Stimulated activated effector memory CD8-positive, alpha-beta T cell treated with anti-CD3 and anti-CD28 coated beads, Interleukin-12 subunit alpha, Interleukin-12 subunit beta, amount 100 ng/mL, for 72 hours (primary cell): ENCODE results near the gene TMEM131.
"Not testable (repeated sequence)": the region's sequence is repeated elsewhere in the genome, so short reads cannot be mapped to it uniquely, and the experiment has no call there.

Source experiments
- ATAC-seq: fragments of 150-1000 bp; cut with Tn5 transposase; 2 replicates; pipeline ENCODE4 v1.10.0; 2021
- DNase-seq, 2 donors: peaks; one replicate each; pipeline ENCODE4 v3.0.0; 2021 to 2022; ENCODE audit warnings: low spot score in 2 of 2
- H3K27ac Mint-ChIP-seq: one replicate; pipeline ENCODE4 v1.8.0; 2022; ENCODE audit warnings: mild to moderate bottlenecking, mixed read lengths
- H3K36me3 Mint-ChIP-seq: one replicate; pipeline ENCODE4 v1.8.0; 2022; ENCODE audit warnings: mild to moderate bottlenecking, mixed read lengths
- H3K4me1 Mint-ChIP-seq: one replicate; pipeline ENCODE4 v1.8.0; 2022; ENCODE audit warnings: mixed read lengths
- H3K4me3 Mint-ChIP-seq: one replicate; pipeline ENCODE4 v1.8.0; 2022; ENCODE audit warnings: mild to moderate bottlenecking, mixed read lengths
- H3K9me3 Mint-ChIP-seq: one replicate; pipeline ENCODE4 v1.8.0; 2022; ENCODE audit warnings: mixed read lengths

The TMEM131 gene

DNA sequence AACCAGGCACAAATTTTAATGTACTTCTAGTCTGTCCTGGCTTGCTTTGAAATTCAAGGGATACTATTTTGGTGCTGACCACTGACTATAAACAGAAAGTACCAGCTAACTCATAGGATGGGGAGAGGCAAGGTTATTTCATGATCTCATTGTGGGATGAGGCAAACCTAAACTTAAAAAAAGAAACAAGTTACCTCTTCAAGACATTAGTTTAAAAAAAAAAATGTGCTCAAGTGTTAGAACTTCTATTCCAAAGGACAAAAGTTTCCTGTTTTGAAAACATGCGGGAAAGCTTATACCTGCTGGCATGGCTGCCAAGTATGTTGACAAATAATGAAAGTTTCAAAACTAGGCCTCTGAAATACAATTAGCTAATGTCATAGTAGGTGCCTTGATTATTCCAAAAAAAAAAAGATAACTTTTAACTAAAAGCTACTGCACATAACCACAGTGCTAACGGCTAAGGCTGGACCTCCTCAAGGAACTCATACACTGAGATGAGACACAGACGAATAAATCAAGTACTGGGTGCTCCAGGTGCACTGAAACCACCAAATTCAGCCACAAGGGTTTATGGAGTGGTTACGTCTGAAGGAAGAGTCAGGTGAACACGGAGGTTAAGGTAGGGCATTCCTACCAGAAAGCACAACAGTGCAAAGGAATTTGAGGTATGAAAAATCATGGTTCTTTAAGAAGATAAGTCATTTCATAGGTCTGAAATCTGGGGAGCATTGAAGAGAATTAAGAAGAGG is 38.1 kb downstream of the TMEM131 start:
- no peak overlapping the region for H3K27ac Mint-ChIP-seq
- H3K4me3 Mint-ChIP-seq, result no peak overlapping the region
- no peak for ATAC-seq

GRCh38 chr2:97956753-97957152 is 39.0 kb downstream of the TMEM131 start:
- H3K4me1 Mint-ChIP-seq, result peaks cover 41% of the 10 kb centered on the region
- not testable (repeated sequence) for DNase-seq, ATAC-seq, H3K36me3 Mint-ChIP-seq, H3K27ac Mint-ChIP-seq, H3K4me3 Mint-ChIP-seq, H3K9me3 Mint-ChIP-seq

More for the DNA sequence above, 38.1 kb downstream of the TMEM131 start:
- Mint-ChIP-seq H3K9me3 (no peaks in the 10 kb centered on the region), H3K4me1 (peaks cover 39% of the 10 kb centered on the region), H3K36me3 (no peaks in the 10 kb centered on the region)
- DNase-seq, result no peak

- ATAC-seq, result no peak
Measured at GRCh38 chr2:97953853-97954252, 41.9 kb downstream of the TMEM131 start.

GRCh38 chr2:97952357-97952756 is 43.4 kb downstream of the TMEM131 start:
- Mint-ChIP-seq H3K27ac (no peak overlapping the region), H3K4me3 (no peak overlapping the region), H3K9me3 (no peaks in the 10 kb centered on the region), H3K36me3 (no peaks in the 10 kb centered on the region), H3K4me1 (peaks cover 56% of the 10 kb centered on the region)
- no peak for ATAC-seq
- no peak for DNase-seq

More at GRCh38 chr2:97953853-97954252, 41.9 kb downstream of the TMEM131 start:
- no peak for DNase-seq
- no peaks in the 10 kb centered on the region for H3K9me3 Mint-ChIP-seq
- peaks cover 63% of the 10 kb centered on the region for H3K4me1 Mint-ChIP-seq
- no peak overlapping the region for H3K27ac Mint-ChIP-seq
- H3K4me3 Mint-ChIP-seq, result no peak overlapping the region
- no peaks in the 10 kb centered on the region for H3K36me3 Mint-ChIP-seq

GRCh38 chr2:97951155-97951680 is 44.5 kb downstream of the TMEM131 start:
- peak; percentile 100 for ATAC-seq
- no peak overlapping the region for H3K4me3 Mint-ChIP-seq
- no peak overlapping the region for H3K27ac Mint-ChIP-seq
- peaks cover 54% of the 10 kb centered on the region for H3K4me1 Mint-ChIP-seq
- H3K9me3 Mint-ChIP-seq, result no peaks in the 10 kb centered on the region
- DNase-seq, result no peak
- no peaks in the 10 kb centered on the region for H3K36me3 Mint-ChIP-seq

DNA sequence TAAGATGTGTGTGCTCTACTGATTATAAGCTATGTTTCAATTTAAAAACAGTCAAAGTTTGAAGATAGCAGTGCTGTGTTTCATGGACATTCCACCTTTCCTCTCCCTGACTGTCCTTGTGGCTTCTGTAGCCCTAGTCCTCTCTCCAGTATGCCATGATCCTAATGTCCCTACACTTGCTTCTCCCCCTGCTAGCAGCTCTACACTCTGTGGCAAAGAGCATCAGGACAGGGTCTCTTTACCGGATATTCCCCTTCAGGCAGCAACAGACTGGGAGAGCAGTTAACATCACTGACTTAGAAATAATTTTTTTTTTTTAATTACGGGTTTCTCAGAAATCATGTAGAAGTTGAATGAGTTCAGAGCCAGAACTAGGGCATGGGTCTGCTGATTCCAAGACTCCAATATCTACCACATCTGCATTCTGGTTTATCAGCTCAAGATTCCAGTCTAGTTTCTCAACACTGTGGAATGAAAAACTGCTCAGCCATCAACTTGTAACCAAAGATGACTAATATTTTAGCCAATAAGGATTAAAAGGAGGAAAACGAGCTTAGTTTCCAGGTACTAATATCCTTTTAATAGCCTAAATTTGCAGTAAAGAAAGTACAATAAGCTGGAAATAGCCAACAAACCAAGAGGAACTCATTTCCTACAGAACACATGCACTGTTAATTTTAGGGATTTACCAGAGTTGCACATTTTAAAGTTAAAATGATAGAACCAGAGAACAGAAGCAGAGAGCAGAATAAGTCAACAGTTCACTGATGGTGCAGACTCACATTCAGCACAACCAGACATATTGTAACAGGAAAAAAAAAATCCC is 45.2 kb downstream of the TMEM131 start:
- Mint-ChIP-seq H3K9me3 (no peaks in the 10 kb centered on the region), H3K4me3 (no peak overlapping the region), H3K27ac (no peak overlapping the region), H3K4me1 (peaks cover 54% of the 10 kb centered on the region), H3K36me3 (no peaks in the 10 kb centered on the region)
- ATAC-seq (no peak), DNase-seq (no peak)

GRCh38 chr2:97948926-97949325 is 46.8 kb downstream of the TMEM131 start:
- Mint-ChIP-seq H3K9me3 (no peaks in the 10 kb centered on the region), H3K36me3 (no peaks in the 10 kb centered on the region), H3K4me1 (peaks cover 64% of the 10 kb centered on the region), H3K4me3 (no peak overlapping the region), H3K27ac (no peak overlapping the region)
- DNase-seq, result no peak
- ATAC-seq, result no peak

DNA sequence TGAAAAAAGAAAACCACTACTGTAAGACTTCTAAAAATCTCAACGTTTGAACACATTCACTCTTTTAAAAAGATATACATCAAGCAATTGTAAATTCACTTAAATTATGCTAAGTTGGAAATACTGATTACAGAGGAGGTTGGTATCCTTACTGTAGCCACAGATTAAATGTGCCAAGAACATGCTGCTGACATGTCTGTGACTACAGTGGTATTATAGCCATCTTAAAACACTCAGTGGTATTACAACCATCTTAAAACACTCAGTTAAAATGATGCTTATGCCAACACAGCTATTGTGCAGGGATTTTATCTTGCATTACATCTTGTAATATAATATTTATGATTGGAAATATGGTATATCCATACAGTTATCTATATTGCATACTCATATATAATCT is 50.0 kb downstream of the TMEM131 start:
- H3K4me3 Mint-ChIP-seq, result no peak overlapping the region
- H3K36me3 Mint-ChIP-seq, result no peaks in the 10 kb centered on the region
- no peak for DNase-seq
- no peak overlapping the region for H3K27ac Mint-ChIP-seq
- ATAC-seq, result no peak
- peaks cover 45% of the 10 kb centered on the region for H3K4me1 Mint-ChIP-seq
- no peaks in the 10 kb centered on the region for H3K9me3 Mint-ChIP-seq

DNA sequence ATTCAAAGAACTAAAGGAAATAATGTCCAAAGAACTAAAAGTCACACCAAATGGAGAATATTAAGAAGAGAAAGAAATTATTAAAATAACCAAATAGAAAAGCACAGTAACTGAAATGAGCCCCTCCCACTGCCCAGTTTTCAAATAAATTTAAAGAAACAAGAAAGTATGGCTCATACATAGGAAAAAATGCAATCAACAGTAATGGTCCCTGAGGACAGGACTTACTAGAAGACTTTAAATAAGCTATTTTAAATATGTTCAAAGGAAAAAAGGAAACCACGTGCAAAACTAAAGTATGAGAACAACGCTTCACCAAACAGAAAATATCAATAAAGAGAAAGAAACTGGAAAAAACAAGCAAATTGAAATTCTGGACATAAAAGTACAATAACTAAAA is 58.9 kb downstream of the TMEM131 start:
- no peak overlapping the region for H3K4me3 Mint-ChIP-seq
- no peak overlapping the region for H3K27ac Mint-ChIP-seq
- DNase-seq (no peak), ATAC-seq (no peak)
- peaks cover 70% of the 10 kb centered on the region for H3K4me1 Mint-ChIP-seq
- H3K9me3 Mint-ChIP-seq, result no peaks in the 10 kb centered on the region
- peaks cover 6% of the 10 kb centered on the region for H3K36me3 Mint-ChIP-seq

DNA sequence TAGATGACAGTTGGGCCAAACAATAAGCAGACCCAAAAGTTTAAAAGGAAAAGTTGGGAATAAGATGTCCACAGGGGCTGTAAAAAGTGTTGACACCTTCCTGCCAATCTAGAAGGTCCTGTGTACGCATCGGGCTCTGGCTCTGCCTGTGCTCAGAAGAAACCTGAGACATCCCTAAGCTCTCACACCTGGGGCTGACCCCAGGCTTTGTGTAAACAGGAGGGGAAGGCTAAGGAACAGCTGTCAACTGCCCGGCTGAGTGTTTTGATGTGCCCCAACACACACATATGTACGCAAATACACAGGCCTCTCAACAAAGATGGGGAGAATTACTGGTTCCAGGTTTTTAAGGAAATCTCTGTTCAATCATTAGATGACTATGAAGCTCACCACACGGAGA is 59.5 kb downstream of the TMEM131 start:
- H3K4me3 Mint-ChIP-seq, result no peak overlapping the region
- ATAC-seq (no peak), DNase-seq (no peak)
- H3K27ac Mint-ChIP-seq, result no peak overlapping the region
- peaks cover 75% of the 10 kb centered on the region for H3K4me1 Mint-ChIP-seq
- H3K9me3 Mint-ChIP-seq, result no peaks in the 10 kb centered on the region
- peaks cover 6% of the 10 kb centered on the region for H3K36me3 Mint-ChIP-seq

DNA sequence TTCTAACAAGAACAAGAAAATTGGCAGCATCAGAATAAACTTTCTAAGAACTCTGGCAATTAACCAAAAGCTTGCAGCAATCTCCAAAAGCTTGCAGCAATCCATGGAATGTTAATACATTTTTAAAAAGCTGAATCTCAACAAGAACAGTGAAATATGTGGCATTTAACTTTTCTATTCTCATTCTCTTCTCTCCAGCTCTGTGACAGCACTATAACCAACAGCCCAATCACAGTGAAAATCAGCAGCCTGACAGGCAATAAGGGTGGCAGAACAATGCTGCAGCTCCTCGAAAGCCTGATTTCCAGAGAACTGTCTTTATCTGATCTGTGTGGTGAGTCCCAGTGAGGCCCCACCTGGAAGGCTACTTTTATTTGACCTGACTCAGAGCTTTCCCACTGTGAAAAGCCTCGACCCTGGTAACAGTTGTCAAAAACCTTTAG is 60.0 kb downstream of the TMEM131 start:
- ATAC-seq, result no peak
- no peak overlapping the region for H3K4me3 Mint-ChIP-seq
- DNase-seq, result no peak
- peaks cover 6% of the 10 kb centered on the region for H3K36me3 Mint-ChIP-seq
- H3K9me3 Mint-ChIP-seq, result no peaks in the 10 kb centered on the region
- H3K4me1 Mint-ChIP-seq, result peaks cover 75% of the 10 kb centered on the region
- no peak overlapping the region for H3K27ac Mint-ChIP-seq

GRCh38 chr2:97932975-97933662 is 62.6 kb downstream of the TMEM131 start:
- no peak for ATAC-seq
- Mint-ChIP-seq H3K36me3 (no peaks in the 10 kb centered on the region), H3K4me3 (no peak overlapping the region), H3K4me1 (peaks cover 69% of the 10 kb centered on the region), H3K27ac (no peak overlapping the region), H3K9me3 (no peaks in the 10 kb centered on the region)
- no peak for DNase-seq

DNA sequence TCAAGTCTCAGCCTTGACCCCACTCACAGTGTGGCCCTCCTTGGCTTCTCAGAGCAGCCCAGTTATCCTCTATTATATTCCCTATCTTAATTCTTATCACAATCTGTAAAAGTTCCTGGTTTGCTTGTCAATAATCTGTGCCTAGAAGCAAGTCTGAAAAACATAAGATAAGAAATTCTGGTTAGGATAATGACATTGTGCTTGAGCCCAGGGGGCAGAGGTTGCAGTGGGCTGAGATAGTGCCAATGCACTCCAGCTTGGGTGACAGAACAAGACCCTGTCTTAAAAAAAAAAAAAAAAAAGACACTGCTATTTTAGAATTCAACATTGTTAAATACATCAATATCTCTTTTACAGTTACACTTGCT is 63.9 kb downstream of the TMEM131 start:
- no peak overlapping the region for H3K27ac Mint-ChIP-seq
- H3K36me3 Mint-ChIP-seq, result peaks cover under 1% of the 10 kb centered on the region
- no peak for DNase-seq
- H3K9me3 Mint-ChIP-seq, result no peaks in the 10 kb centered on the region
- no peak for ATAC-seq
- H3K4me1 Mint-ChIP-seq, result peaks cover 60% of the 10 kb centered on the region
- H3K4me3 Mint-ChIP-seq, result no peak overlapping the region

- no peak overlapping the region for H3K27ac Mint-ChIP-seq
- H3K4me3 Mint-ChIP-seq, result no peak overlapping the region
- H3K9me3 Mint-ChIP-seq, result no peaks in the 10 kb centered on the region
- peaks cover 6% of the 10 kb centered on the region for H3K36me3 Mint-ChIP-seq
- H3K4me1 Mint-ChIP-seq, result peaks cover 55% of the 10 kb centered on the region
- ATAC-seq (no peak), DNase-seq (no peak)
Measured at GRCh38 chr2:97931118-97931857, 64.5 kb downstream of the TMEM131 start.

- Mint-ChIP-seq H3K9me3 (no peaks in the 10 kb centered on the region), H3K4me3 (no peak overlapping the region), H3K4me1 (peaks cover 34% of the 10 kb centered on the region), H3K36me3 (peaks cover 31% of the 10 kb centered on the region), H3K27ac (no peak overlapping the region)
- ATAC-seq (no peak), DNase-seq (no peak)
Measured at GRCh38 chr2:97928591-97928990, 67.2 kb downstream of the TMEM131 start.
